ENCODE measurements around the gene GPM6B.

GPM6B gene, protein sequence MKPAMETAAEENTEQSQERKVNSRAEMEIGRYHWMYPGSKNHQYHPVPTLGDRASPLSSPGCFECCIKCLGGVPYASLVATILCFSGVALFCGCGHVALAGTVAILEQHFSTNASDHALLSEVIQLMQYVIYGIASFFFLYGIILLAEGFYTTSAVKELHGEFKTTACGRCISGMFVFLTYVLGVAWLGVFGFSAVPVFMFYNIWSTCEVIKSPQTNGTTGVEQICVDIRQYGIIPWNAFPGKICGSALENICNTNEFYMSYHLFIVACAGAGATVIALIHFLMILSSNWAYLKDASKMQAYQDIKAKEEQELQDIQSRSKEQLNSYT

GRCh38 chrX:13816643-13817627 lies at the start of gene GPM6B:
GPM6B (minus strand) TSS chrX:13817093; CDS start chrX:13816904, 189 bp downstream.
- no peaks in the 10 kb centered on the region for H3K36me3 ChIP-seq (ENCODE audit: low read length)
- H3K4me3 ChIP-seq (ENCODE audit: insufficient read depth, low read length, poor library complexity, severe bottlenecking): no peak within 1 kb of the TSS
- H3K4me2 ChIP-seq (ENCODE audit: low read depth, low read length, poor library complexity, severe bottlenecking): no peak within 1 kb of the TSS
- H3K27me3 ChIP-seq (ENCODE audit: low read length): no peaks in the 10 kb centered on the region
- H3F3A ChIP-seq (ENCODE audit: insufficient read depth): no peaks in the 10 kb centered on the region
- H3K79me2 ChIP-seq (ENCODE audit: insufficient read depth, low read length): no peaks in the 10 kb centered on the region
- TF ChIP-seq CTCF (IDR thresholded peaks at IDR 0.05; ENCODE audit: insufficient read depth, low read length, poor library complexity, severe bottlenecking): no peak
- TF ChIP-seq EZH2phosphoT487 (conservative IDR thresholded peaks at IDR 0.05; ENCODE audit: low read length): no peak
- H3K9me2 ChIP-seq (replicated peaks; ENCODE audit: insufficient read depth, low read length): no peaks in the 10 kb centered on the region
- H3K27ac ChIP-seq (ENCODE audit: low read depth, low read length): no peak within 1 kb of the TSS
- H3K9ac ChIP-seq (ENCODE audit: low read length): no peak within 1 kb of the TSS
- no peak within 1 kb of the TSS for H2AFZ ChIP-seq (ENCODE audit: low read depth, low read length, severe bottlenecking)
- H3K9me3 ChIP-seq (ENCODE audit: insufficient read depth, low read length): no peaks in the 10 kb centered on the region
- no peaks in the 10 kb centered on the region for H4K20me1 ChIP-seq (ENCODE audit: low read depth, low read length)

DNA sequence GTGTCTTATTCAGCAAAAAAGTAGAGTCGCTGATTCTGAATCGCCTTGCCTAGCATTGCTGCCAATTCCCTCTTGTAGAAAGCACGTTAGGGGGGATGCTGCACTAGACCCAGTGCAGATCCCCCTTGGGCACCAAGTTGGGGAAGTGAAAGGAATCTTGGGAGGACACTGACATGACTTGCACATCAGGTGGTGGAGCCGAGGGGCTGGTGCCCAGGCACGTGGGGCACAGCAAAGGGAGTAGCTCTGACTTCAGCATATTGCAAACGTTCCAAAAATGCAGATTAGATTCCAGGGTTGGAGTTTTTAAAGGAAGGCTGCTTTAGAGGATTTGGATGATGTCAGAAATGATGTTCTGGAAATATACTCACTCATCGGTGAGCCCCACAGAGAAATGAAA lies 47.4 kb upstream of the GPM6B start:
- H3K27ac ChIP-seq (ENCODE audit: low read depth, low read length): no peak overlapping the region
- no peaks in the 10 kb centered on the region for H3K27me3 ChIP-seq (ENCODE audit: low read length)
- no peak overlapping the region for H2AFZ ChIP-seq (ENCODE audit: low read depth, low read length, severe bottlenecking)
- no peak overlapping the region for H3K4me2 ChIP-seq (ENCODE audit: low read depth, low read length, poor library complexity, severe bottlenecking)
- no peaks in the 10 kb centered on the region for H4K20me1 ChIP-seq (ENCODE audit: low read depth, low read length)
- TF ChIP-seq CTCF (IDR thresholded peaks at IDR 0.05; ENCODE audit: insufficient read depth, low read length, poor library complexity, severe bottlenecking): no peak
- no peak overlapping the region for H3K4me3 ChIP-seq (ENCODE audit: insufficient read depth, low read length, poor library complexity, severe bottlenecking)
- H3K9me3 ChIP-seq (ENCODE audit: insufficient read depth, low read length): no peaks in the 10 kb centered on the region
- H3K79me2 ChIP-seq (ENCODE audit: insufficient read depth, low read length): no peaks in the 10 kb centered on the region
- no peaks in the 10 kb centered on the region for H3K36me3 ChIP-seq (ENCODE audit: low read length)
- no peaks in the 10 kb centered on the region for H3K9me2 ChIP-seq (replicated peaks; ENCODE audit: insufficient read depth, low read length)
- no peaks in the 10 kb centered on the region for H3F3A ChIP-seq (ENCODE audit: insufficient read depth)
- H3K9ac ChIP-seq (ENCODE audit: low read length): no peak overlapping the region

GRCh38 chrX:13863324-13863723 lies 46.4 kb upstream of the GPM6B start:
- H3K27me3 ChIP-seq (ENCODE audit: low read length): no peaks in the 10 kb centered on the region
- no peaks in the 10 kb centered on the region for H3K36me3 ChIP-seq (ENCODE audit: low read length)
- TF ChIP-seq EZH2phosphoT487 (conservative IDR thresholded peaks at IDR 0.05; ENCODE audit: low read length) (no peak), CTCF (IDR thresholded peaks at IDR 0.05; ENCODE audit: insufficient read depth, low read length, poor library complexity, severe bottlenecking) (no peak)
- H3K4me3 ChIP-seq (ENCODE audit: insufficient read depth, low read length, poor library complexity, severe bottlenecking): no peak overlapping the region
- no peaks in the 10 kb centered on the region for H3F3A ChIP-seq (ENCODE audit: insufficient read depth)
- H4K20me1 ChIP-seq (ENCODE audit: low read depth, low read length): no peaks in the 10 kb centered on the region
- no peak overlapping the region for H3K4me2 ChIP-seq (ENCODE audit: low read depth, low read length, poor library complexity, severe bottlenecking)
- no peak overlapping the region for H3K9ac ChIP-seq (ENCODE audit: low read length)
- H3K27ac ChIP-seq (ENCODE audit: low read depth, low read length): no peak overlapping the region
- no peak overlapping the region for H2AFZ ChIP-seq (ENCODE audit: low read depth, low read length, severe bottlenecking)
- H3K9me3 ChIP-seq (ENCODE audit: insufficient read depth, low read length): no peaks in the 10 kb centered on the region
- no peaks in the 10 kb centered on the region for H3K9me2 ChIP-seq (replicated peaks; ENCODE audit: insufficient read depth, low read length)
- H3K79me2 ChIP-seq (ENCODE audit: insufficient read depth, low read length): no peaks in the 10 kb centered on the region
